ENCODE data around the gene NAALADL1.

NAALADL1 gene, protein sequence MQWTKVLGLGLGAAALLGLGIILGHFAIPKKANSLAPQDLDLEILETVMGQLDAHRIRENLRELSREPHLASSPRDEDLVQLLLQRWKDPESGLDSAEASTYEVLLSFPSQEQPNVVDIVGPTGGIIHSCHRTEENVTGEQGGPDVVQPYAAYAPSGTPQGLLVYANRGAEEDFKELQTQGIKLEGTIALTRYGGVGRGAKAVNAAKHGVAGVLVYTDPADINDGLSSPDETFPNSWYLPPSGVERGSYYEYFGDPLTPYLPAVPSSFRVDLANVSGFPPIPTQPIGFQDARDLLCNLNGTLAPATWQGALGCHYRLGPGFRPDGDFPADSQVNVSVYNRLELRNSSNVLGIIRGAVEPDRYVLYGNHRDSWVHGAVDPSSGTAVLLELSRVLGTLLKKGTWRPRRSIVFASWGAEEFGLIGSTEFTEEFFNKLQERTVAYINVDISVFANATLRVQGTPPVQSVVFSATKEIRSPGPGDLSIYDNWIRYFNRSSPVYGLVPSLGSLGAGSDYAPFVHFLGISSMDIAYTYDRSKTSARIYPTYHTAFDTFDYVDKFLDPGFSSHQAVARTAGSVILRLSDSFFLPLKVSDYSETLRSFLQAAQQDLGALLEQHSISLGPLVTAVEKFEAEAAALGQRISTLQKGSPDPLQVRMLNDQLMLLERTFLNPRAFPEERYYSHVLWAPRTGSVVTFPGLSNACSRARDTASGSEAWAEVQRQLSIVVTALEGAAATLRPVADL

DNA sequence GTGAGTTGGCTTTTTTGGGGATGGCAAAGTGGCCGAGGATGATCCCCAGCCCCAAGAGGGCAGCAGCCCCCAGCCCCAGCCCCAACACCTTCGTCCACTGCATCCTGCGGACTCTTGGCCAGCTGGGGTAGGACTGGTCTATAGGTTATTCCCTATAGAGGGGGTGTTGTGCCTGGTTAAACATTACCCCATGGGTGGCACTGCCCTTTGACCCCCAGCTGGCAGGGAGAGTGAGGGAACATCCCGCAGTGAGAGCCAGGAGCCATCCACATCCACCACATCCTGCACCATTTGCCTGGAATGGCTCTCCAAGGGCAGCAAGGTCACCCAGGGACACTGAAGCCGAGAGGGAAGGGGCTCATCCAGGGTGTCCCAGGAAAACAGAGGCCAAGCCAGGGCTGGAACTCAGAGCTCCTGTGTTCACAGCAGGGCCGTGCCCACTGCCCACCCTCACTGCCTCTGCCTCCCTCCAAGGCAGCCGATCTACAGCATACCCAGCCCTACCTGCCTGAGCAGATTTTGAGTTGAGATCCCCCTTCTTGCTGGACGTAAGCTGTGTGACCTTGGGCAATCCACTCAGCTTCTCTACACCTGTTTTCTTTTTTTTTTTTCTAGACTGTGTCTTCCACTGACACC lies at the start of gene NAALADL1:
TSS of gene NAALADL1 (minus strand) at position 135 of the 636 bp plus-strand sequence. CDS start at position 103, 32 bp downstream.
- Mint-ChIP-seq H3K4me1 (peaks cover 12% of the 10 kb centered on the region), H3K27ac (peak within 1 kb of the TSS; percentile 12), H3K36me3 (no peaks in the 10 kb centered on the region), H3K27me3 (no peaks in the 10 kb centered on the region), H3K9me3 (no peaks in the 10 kb centered on the region), H3K4me3 (no peak within 1 kb of the TSS)

DNA sequence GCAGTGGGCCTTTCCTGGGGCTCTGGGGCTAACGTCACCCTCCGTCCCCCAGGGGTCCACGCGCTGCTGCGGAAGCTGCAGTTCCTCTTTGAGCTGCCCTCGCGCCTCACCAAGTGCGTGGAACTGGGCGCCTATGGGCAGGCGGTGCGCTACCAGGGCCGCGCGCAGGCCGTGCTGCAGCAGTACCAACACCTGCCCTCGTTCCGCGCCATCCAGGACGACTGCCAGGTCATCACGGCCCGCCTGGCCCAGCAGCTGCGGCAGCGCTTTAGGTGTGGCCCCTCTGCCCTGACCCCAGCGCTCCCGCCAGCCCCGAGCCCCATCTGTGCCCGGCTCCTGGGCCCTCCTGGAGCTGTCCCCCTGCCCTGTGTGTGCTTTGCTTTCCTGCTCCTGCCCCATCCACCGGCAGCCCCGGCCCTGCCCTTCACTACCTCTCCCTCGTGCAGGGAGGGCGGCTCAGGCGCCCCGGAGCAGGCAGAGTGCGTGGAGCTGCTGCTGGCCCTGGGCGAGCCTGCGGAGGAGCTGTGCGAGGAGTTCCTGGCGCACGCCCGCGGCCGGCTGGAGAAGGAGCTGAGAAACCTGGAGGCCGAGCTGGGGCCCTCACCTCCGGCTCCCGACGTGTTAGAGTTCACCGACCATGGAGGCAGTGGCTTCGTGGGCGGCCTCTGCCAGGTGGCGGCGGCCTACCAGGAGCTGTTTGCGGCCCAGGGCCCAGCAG lies 49.6 kb upstream of the NAALADL1 start:
- Mint-ChIP-seq H3K27ac (no peak overlapping the region), H3K9me3 (no peaks in the 10 kb centered on the region), H3K27me3 (no peaks in the 10 kb centered on the region), H3K4me3 (no peak overlapping the region), H3K4me1 (peaks cover 41% of the 10 kb centered on the region), H3K36me3 (peaks cover 2% of the 10 kb centered on the region)

DNA sequence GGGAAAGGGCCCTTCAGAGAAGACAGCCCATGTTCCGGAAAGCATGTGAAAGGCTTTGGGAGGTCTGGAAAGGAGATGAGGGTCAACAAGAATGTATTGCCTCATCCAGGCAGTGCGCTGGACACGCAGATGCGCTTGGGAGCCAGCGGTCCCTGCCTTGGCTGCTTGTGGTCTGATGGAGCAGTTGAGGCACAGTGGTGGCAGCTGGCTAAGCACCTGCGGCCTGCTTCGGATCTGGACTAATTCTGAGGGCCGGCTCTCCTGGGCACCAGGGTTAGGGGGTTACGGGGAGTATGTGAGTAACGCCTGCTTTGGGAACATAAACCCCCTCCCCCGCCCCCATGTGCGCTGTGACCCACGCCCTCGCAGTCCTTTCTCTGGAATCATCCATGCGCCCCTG lies 48.7 kb upstream of the NAALADL1 start:
- no peaks in the 10 kb centered on the region for H3K27me3 Mint-ChIP-seq
- H3K27ac Mint-ChIP-seq = no peak overlapping the region
- no peaks in the 10 kb centered on the region for H3K9me3 Mint-ChIP-seq
- H3K4me3 Mint-ChIP-seq = no peak overlapping the region
- H3K4me1 Mint-ChIP-seq = peaks cover 41% of the 10 kb centered on the region
- peaks cover 2% of the 10 kb centered on the region for H3K36me3 Mint-ChIP-seq

DNA sequence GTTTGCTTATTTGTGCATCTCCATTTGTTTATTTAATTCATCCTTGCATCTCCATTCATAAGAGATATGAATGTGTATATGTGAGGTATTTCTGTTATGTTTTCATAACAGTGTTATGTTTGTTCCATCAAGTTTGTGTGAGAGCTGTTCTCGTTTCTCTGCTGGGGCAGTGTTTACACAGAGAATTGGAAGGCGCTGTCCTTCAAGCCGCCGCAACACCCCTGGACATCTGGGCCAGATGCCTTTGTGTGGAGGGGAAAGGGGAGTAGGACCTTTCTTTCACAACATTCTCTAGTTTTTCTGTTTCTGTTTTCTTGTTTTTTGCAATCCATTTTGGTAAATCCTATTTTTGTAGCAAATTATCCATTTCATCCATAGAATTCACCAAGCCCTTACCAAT lies 46.3 kb upstream of the NAALADL1 start:
- Mint-ChIP-seq H3K9me3 (no peaks in the 10 kb centered on the region), H3K36me3 (peaks cover 2% of the 10 kb centered on the region), H3K4me1 (peaks cover 21% of the 10 kb centered on the region), H3K27me3 (no peaks in the 10 kb centered on the region), H3K27ac (no peak overlapping the region), H3K4me3 (no peak overlapping the region)

DNA sequence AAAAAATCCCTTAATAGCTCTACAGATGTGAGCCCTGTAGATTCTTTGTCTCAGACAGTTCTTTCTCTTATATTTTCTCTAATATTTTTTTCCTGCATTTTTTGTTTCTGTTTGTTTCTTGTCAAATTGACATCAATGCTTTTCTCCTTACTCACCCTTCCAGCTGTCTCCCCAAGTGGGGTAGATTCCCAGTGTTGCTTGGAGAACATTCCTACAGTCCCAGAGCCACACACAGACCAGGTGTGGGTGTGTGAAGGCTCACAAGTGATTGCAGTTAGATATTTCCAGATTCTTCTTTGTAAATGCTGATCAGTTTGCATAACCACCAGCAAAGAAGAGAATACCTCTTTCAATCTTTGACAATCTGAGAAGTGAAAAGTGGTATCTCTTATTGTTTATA lies 45.1 kb upstream of the NAALADL1 start:
- Mint-ChIP-seq H3K27ac (no peak overlapping the region), H3K9me3 (no peaks in the 10 kb centered on the region), H3K4me3 (no peak overlapping the region), H3K36me3 (peaks cover 2% of the 10 kb centered on the region), H3K4me1 (peaks cover 26% of the 10 kb centered on the region), H3K27me3 (no peaks in the 10 kb centered on the region)

DNA sequence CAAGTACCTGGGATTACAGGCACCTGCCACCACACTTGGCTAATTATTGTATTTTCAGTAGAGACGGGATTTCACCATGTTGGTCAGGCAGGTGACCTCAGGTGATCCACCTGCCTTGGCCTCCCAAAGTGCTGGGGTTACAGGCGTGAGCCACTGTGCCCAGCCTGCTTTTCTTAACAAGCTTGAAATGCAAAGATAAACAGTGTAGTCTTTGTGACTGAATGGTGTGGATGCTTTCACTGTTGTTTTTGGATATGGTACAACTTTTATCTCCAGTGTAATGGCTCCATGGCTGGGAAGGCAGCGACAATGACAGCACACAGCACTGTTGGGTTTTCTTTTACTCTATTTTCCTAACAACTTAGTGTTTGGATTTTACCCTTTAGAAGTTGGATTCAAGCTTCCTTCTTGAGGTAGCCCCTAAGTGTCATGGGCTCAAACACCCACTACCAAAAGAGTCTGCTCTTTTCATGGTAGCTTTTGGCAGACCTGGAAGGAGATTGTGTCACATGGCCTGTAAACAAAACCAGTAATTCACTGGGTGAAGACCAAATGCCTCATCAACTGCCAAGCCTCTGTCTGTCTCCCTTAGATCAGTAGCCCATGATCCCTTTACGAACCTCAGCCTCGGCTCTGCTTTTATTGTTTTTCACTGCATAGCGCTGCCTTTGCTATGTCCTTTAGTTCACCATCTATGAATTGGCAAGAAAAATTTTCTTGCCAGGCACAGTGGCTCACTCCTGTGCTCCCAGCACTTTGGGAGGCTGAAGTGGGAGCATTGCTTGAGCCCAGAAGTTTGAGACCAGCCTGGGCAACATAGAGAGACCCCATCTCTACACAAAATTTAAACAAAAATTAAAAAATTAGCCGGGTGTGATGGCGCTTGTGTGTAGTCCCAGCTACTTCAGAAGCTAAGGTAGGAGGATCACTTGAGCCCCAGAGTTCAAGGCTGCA lies 44.1 kb upstream of the NAALADL1 start:
- peaks cover 2% of the 10 kb centered on the region for H3K36me3 Mint-ChIP-seq
- peaks cover 31% of the 10 kb centered on the region for H3K4me1 Mint-ChIP-seq
- no peaks in the 10 kb centered on the region for H3K27me3 Mint-ChIP-seq
- no peak overlapping the region for H3K27ac Mint-ChIP-seq
- no peak overlapping the region for H3K4me3 Mint-ChIP-seq
- no peaks in the 10 kb centered on the region for H3K9me3 Mint-ChIP-seq

DNA sequence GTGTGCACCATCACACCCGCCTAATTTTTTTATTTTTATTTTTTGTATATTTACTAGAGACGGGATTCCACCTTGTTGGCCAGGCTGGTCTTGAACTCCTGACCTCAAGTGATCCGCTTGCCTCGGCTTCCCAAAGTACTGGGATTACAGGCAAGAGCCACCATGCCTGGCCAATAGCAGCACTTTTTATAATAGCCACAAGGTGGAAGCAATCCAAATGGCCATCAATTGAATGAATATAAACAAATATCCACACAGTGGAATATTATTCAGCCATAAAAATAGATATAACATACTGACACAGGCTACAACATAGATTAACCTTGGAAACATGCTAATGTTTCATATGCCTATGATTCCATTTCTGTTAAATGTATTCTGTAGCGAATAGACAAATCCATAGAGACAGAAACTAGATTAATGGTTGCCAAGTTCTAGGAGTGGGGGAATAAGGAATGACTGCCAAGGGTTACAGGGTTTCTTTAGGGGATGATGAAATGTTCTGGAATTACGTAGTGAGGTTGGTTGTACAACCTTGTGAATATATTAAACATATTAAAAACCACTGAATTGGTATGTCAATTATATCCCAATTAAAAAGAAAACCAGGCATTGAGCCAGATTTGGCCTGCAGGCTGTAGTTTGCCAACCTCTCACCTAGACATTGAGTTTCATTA lies 42.5 kb upstream of the NAALADL1 start:
- H3K4me1 Mint-ChIP-seq = peaks cover 29% of the 10 kb centered on the region
- no peaks in the 10 kb centered on the region for H3K27me3 Mint-ChIP-seq
- no peaks in the 10 kb centered on the region for H3K9me3 Mint-ChIP-seq
- H3K4me3 Mint-ChIP-seq = no peak overlapping the region
- no peak overlapping the region for H3K27ac Mint-ChIP-seq
- H3K36me3 Mint-ChIP-seq = no peaks in the 10 kb centered on the region

DNA sequence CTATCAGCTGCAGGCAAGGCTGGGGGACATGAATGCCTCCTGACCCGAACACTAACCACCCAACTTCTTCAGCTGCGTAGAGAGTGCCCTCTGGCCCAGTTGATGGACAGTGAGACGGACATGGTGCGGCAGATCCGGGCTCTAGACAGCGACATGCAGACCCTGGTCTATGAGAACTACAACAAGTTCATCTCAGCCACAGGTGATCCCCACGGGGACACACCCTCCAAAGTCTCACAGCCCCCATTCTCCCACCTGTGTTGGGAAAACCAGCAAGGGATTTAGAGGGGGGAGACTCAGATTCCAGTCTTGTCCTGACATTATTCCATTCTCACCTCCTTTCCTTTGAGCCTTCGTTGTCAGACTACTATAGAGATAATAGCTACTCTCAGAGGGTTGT lies 38.6 kb upstream of the NAALADL1 start:
- no peaks in the 10 kb centered on the region for H3K36me3 Mint-ChIP-seq
- H3K4me3 Mint-ChIP-seq = peak overlapping the region; percentile 90

DNA sequence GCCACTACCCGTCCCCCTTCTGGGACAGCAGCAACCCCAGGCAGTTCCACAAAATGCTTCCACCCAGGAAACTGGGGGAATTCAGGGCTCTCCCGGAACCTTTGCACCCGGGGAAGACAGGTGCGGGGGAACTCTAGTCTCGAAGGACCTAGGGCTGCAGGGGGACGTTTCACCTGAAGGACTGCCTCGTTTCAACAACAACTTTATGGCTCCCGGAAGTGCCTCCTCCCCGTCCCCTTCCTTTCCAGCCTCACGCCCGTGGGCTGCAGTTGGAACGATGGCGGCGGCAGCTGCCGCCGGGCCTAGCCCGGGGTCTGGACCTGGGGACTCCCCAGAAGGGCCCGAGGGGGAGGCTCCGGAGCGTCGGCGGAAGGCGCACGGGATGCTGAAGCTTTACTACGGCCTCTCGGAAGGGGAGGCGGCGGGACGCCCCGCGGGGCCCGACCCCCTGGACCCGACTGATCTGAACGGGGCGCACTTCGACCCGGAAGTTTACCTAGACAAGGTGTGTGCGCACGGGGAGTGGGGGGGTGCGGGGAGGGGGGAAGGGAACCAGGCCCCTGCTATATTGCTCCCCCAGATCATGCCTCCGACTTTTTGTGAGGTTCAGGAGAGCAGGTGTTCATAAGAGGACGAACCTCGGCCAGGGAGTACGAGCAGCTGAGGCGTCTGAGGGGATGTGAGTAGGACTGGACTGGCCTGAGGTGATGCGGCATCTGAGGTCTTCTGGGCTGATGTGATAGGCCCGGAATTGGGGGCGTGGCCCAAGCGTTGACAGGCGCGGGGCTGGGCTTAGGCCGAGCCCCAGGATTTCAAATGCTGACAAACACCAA lies 37.8 kb upstream of the NAALADL1 start, which contains the start of gene VPS51:
TSS of gene VPS51 (plus strand) at position 241 of the 833 bp plus-strand sequence. CDS start at position 278, 37 bp downstream.
- H3K4me3 Mint-ChIP-seq = peak within 1 kb of the TSS; percentile 90
- no peaks in the 10 kb centered on the region for H3K27me3 Mint-ChIP-seq
- no peaks in the 10 kb centered on the region for H3K9me3 Mint-ChIP-seq
- H3K4me1 Mint-ChIP-seq = peaks cover 14% of the 10 kb centered on the region
- peak within 1 kb of the TSS; percentile 94 for H3K27ac Mint-ChIP-seq
- H3K36me3 Mint-ChIP-seq = no peaks in the 10 kb centered on the region

More for the DNA sequence above, 38.6 kb upstream of the NAALADL1 start:
- H3K27me3 Mint-ChIP-seq = no peaks in the 10 kb centered on the region
- no peak overlapping the region for H3K27ac Mint-ChIP-seq
- H3K9me3 Mint-ChIP-seq = no peaks in the 10 kb centered on the region
- H3K4me1 Mint-ChIP-seq = peaks cover 14% of the 10 kb centered on the region

DNA sequence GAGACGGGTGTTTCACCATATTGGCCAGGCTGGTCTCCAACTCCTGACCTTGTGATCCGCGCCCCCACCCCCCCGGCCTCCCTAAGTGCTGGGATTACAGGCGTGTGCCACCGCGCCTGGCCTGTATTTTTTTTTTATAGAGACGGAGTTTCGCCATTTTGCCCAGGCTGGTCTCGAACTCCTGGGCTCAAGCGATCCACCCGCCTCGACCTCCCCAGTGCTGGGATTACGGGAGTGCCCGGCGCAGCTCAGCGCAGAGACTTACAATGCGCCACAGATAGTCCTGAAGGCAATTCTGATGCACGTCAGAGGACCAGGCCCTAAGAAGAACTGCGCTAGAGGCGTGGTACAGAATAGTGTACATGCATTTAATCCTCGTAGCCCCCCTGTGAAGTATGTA lies 37.1 kb upstream of the NAALADL1 start:
- H3K27me3 Mint-ChIP-seq = no peaks in the 10 kb centered on the region
- H3K4me1 Mint-ChIP-seq = peaks cover 14% of the 10 kb centered on the region
- H3K36me3 Mint-ChIP-seq = no peaks in the 10 kb centered on the region
- peak overlapping the region; percentile 90 for H3K4me3 Mint-ChIP-seq
- H3K27ac Mint-ChIP-seq = peak overlapping the region; percentile 93
- no peaks in the 10 kb centered on the region for H3K9me3 Mint-ChIP-seq

DNA sequence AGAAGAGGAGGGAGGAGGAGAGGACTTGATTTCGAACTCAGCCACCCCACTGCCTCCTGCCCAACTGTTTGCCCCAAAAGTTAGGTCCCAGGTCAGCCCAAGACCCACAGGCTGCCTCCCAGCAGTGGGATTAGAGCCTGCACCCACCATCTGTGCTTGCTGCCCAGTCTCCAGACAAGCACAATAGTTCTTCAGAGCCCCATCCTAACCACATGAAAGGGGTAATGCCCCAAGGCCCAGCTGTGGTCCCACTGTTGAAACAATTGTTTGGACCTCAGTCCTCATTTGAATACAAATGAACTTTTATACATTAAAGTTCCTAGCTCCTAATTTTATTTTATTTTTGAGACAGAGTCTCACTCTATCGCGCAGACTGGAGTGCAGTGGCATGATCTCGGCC lies 32.3 kb upstream of the NAALADL1 start:
- Mint-ChIP-seq H3K36me3 (peaks cover 4% of the 10 kb centered on the region), H3K4me1 (peaks cover 4% of the 10 kb centered on the region), H3K9me3 (no peaks in the 10 kb centered on the region), H3K27ac (no peak overlapping the region), H3K4me3 (no peak overlapping the region), H3K27me3 (no peaks in the 10 kb centered on the region)

DNA sequence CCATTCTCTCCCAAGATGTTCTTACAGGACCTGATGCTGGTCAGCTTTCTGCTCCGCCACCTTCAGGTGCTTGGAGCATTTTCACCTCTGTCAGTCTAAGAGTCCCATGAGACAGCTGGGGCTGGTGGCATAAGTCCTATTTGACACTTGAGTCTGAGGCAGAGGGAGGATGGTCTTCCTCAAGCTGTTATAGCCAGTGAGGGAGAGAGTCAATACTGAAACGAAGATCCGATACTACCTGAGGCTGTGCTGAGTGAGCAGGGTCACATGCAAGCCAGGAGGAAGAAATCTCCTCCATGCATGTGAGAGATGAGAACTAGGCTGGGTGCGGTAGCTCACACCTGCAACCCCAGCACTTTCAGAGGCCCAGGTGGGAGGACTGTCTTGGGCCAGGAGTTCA lies 31.3 kb upstream of the NAALADL1 start:
- Mint-ChIP-seq H3K36me3 (peaks cover 4% of the 10 kb centered on the region), H3K4me3 (no peak overlapping the region), H3K4me1 (peaks cover 8% of the 10 kb centered on the region), H3K27ac (no peak overlapping the region), H3K27me3 (no peaks in the 10 kb centered on the region), H3K9me3 (no peaks in the 10 kb centered on the region)

DNA sequence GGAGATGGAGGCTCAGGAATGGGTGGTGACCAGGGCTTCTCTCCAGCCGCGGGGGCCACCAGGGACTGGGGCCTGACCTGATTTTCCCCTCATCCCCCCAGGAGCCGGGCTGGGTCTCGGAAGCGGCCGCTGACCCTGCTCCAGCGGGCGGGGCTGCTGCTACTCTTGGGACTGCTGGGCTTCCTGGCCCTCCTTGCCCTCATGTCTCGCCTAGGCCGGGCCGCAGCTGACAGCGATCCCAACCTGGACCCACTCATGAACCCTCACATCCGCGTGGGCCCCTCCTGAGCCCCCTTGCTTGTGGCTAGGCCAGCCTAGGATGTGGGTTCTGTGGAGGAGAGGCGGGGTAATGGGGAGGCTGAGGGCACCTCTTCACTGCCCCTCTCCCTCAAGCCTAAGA lies 29.5 kb upstream of the NAALADL1 start:
- H3K27ac Mint-ChIP-seq = no peak overlapping the region
- no peak overlapping the region for H3K4me3 Mint-ChIP-seq
- H3K36me3 Mint-ChIP-seq = peaks cover 4% of the 10 kb centered on the region
- peaks cover 15% of the 10 kb centered on the region for H3K4me1 Mint-ChIP-seq
- H3K27me3 Mint-ChIP-seq = no peaks in the 10 kb centered on the region
- H3K9me3 Mint-ChIP-seq = no peaks in the 10 kb centered on the region

Measured in activated naive CD4-positive, alpha-beta T cell treated with anti-CD3 and anti-CD28 coated beads, Interleukin-2, amount 50 U/mL, for 24 hours (primary cell).